Stimulated activated CD4-positive, alpha-beta T cell treated with anti-CD3 and anti-CD28 coated beads, Interleukin-1b, Interleukin-23, amount 100 ng/mL, for 1 hour (primary cell): ENCODE measurements around the gene EXOC6B.
"Not testable (repeated sequence)": the region's sequence is repeated elsewhere in the genome, so short reads cannot be mapped to it uniquely, and the experiment has no call there.

Source experiments
- DNase-seq, 2 donors: peaks; one replicate each; pipeline ENCODE4 v3.0.0-alpha.2; 2020; ENCODE audit warnings: low read depth in 2 of 2

The EXOC6B gene

DNA sequence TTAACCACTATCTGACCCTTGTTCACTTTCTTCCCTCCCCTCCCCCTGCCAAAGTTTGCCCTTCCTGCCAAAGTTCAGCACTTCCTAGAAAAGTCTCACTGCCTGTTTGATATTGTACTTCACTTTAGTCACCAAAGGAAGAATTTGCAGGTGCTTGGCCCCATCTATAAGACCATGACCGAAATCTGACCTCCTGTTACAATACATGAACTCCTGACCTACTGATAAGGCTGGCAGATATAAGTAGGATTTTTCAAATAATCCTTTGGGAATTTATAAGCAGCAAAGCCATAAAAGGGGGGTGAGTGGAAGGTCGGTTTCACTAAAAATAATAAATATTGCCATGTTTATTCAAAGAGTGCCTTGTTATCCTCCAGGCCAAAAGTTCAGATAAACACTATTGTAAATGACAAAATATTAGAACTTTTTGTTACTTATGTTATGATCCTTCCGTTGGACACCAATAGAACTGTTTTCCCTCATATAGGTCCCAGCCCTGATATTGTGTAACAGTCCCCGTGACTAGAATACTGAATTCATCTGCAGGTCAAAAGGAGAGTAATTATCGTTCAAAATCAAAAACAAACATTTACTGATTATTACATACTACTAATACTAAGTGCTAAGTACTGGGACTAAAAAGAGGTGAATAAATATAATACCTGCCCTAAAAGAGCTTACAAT lies 277.6 kb downstream of the EXOC6B start:
- DNase-seq = no peak

DNA sequence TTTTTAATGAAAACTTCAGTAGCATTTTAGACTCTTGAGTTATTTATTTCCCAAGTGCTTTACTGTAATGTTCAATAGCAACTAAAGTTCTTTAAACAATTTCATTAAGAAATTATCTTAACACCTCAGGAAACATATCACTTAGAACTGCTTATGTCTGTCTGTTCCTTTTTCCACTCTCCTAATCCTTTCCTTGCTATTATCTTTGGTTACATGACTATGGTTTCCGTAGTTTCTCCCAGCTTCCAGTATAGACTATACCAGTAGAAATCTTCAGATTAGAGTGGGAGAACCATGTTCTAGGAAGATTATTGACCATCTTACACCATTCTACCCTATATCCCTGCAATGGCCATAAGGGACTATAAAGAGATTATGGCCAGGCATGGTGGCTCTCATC lies 280.0 kb downstream of the EXOC6B start:
- no peak for DNase-seq

DNA sequence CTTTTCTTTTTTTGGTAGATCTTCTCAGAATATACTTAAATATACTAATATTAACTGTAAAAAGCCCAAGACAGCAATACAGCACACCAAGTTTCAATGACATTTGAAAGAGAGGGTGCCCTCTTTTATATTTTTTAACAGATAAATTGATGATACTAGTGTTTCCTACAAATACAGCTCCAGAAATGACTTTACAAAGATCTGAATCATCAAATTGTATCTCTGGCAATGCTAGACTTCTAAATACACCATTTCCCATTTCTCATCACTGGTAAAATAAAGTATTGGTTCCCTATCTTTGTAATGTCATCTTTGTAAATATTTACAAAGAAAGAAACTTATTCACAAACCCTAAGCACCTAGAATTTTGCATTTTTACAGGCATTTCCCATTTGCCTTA lies 281.3 kb downstream of the EXOC6B start:
- no peak for DNase-seq

DNA sequence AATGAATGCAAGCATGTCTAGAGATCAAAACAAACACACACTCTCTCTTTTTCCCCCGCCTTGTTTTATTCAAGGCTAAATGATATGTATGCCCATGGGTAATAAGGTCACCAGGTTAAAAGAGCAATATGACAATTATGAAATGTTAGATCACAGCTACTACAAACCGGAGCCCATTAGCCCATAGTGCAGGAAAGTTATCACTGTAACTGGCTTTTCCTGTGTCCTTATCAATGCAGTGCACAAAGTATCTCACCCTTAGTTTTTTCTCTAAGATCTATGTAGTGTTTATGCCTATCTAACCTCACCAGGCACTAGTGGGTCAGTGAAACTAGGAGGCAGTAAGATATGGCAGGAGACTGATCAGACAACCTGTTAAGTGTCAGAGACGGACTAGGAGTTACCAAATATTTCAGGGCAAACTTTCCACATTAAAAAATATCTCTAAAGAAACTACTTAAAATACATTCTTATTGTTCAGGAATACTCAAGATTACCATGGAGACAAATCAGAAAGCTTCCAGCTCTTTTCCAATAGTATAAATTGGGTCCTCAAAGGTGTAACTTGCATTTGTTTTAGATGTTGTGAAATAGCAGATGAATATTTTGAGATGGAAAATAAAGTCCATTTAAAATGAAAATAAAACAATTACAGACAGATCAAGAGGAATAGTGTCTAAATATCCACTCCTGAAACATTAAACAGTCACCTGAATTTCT lies 282.2 kb downstream of the EXOC6B start:
- DNase-seq = no peak

DNA sequence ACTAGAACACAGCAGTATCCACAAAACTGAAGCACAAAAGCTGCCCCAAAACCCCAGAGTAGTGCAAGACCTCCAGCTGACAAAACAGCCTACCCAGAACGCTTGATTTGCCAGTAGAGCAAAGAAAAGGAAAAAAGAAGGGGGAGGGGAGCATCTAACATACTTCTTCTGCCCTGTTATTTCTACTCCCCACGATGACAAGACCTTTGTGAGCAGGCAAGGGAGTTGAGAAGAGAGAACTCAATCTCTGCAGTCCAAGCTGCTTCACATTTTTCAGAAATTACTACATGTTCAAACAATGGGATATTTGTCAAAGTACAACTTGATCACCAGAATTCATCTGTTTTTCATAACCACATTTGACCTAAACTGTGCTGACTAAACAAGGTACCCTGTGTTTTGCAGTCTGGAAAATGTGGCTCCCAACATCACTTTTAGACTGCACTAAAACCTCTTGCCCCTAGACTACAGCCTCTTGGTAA lies 286.7 kb downstream of the EXOC6B start:
- no peak for DNase-seq

DNA sequence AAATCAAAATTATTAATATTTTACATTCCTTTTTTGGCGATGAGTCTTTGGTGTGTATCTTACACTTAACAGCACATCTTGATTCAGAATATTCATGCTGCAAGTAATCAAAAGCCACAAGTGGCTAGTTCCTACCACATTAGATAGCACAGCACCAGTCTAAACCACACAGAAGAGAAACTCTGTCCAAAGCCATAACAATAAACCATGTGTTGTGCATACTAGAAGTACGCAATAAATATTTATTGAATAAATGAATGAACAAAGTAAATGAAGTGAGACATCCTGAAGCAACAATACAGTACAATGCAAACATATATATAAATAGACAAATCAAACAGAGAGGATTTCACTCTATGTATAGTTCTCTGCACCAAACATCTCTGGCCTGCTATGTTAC lies 287.3 kb downstream of the EXOC6B start:
- no peak for DNase-seq

DNA sequence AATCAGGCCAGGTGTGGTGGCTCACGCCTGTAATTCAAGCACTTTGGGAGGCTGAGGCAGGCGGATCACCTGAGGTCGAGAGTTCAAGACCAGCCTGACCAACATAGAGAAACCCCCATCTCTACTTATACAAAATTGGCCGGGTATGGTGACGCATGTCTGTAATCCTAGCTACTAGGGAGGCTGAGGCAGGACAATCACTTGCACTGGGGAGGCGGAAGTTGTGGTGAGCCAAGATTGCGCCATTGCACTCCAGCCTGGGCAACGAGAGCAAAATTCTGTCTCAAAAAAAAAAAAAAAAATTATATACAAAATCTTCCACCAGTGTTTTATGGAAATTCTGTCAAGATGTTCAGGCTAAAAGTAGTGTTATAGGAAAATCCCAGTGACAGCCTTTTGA lies 290.2 kb downstream of the EXOC6B start:
- DNase-seq = not testable (repeated sequence)

DNA sequence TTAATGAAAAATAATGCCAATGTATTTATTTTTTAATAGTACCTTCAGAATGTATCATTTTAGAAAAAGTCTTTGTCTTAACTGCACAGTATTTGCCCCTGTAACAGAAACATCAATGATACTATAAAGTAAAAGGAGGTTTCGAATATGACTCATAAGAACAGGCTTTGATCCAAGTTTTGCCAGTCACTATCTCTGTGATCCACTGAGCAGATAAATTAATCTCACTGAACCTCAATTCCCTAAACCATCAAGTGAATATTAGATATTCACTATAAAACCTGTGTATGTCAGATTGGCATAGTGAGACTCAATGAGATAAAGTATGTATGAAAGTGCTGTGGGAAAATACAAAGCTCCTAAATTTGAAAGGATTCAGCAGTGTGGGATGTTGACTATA lies 292.1 kb downstream of the EXOC6B start:
- DNase-seq = no peak

DNA sequence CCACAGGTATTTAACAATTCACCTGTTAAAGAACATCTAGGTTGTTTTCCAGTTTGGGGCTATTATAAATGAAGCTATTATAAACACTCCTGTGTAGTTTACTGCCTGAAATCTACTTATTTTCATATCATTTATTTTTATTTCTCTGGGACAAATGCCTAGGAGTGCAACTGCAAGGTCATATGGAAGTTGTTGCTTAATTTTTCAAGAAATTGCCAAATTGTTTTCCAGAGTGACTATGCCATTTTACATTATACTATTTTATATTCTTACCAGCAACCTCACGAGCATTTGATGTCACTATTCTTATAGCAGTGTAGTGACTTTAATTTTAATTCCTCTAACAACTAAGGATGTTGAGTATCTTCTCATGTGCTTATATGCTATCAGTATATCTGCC lies 298.4 kb downstream of the EXOC6B start:
- no peak for DNase-seq

DNA sequence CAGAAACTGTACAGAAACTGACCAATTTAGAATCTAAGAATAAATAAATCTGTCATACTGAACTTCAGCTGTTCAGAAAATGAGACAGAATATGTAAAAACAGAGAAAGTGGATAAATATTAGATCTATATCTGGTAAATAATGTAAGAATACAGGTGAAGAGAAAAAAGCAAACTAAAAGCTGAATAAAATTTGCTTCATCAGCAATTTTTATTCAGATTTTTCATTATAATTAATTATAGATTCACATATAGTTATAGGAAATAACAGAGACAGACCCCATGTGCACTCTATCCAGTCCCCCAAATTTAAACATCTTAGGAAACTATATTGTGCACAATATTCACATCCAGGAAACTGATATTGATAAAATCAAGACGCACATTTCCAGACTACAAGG lies 299.2 kb downstream of the EXOC6B start:
- DNase-seq = no peak

DNA sequence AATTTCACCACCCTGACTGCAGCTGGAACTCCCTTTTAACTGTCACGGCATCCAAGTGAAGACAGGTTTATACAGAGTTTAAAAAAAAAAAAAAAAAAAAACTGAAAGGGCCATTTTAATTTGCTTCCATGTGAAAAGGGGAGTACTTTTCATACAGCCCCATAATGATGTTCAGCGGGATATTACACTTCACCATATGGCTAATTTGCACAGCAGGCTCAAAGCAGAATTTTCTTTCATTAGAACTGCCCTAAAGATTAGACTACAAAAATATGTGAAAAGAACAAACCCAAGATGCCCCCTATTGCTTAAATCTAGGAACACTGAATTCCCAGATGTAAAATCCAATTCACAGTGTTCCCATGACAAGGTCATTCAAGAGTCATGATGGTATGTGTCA lies 301.8 kb downstream of the EXOC6B start:
- no peak for DNase-seq

DNA sequence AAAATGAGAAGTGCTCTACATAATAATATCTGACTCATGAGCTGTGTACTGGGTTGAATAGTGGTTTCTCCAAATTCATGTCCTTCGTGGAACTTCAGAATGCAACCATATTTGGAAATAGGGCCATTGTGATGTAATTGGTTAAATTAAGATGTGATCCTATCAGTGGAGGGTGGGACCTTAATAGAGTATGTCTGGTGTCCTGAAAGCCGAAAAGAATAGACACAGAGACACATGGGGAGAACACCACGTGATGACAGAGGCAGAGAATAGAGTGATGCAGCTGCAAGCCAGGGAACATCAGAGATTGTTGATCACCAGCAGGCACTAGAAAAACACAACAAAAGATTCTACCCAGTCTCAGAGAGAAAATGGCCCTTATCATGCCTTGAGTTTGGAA lies 310.1 kb downstream of the EXOC6B start:
- DNase-seq = no peak

DNA sequence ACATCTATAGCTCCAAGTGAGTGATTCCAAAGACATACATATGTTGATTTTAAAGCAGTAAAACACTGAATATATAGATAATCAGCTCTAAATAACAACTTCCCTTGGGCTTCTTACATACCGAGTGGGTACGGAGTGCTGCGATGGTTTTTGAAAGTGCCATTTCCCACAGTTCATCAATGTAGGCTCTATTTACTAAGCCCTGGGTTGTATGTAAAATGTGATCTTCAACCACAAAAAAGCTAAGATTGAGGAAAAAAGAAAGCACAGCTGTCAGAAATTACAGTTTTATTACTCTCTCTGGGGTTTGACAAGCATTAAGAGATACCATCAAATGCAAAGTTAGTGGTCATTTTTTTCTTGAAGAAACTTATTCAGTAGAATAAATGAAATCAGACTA lies 312.8 kb downstream of the EXOC6B start:
- no peak for DNase-seq

DNA sequence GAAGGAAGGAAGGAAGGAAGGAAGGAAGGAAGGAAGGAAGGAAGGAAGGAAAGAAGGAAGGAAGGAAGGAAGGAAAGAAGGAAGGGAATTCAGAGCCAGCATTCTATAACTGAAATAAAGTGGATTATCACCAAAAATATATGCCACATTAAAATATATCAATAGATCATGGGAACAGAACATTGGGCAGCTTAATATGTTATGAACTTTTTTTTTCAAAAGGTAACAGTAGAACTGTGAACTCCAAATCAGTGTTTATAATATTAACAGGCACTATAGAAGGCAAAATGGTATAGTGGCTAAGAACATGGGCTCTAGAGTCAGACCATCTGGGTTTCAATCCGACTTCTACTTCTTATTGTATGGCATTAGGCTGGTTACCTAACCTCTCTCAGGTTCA lies 313.5 kb downstream of the EXOC6B start:
- DNase-seq = no peak

DNA sequence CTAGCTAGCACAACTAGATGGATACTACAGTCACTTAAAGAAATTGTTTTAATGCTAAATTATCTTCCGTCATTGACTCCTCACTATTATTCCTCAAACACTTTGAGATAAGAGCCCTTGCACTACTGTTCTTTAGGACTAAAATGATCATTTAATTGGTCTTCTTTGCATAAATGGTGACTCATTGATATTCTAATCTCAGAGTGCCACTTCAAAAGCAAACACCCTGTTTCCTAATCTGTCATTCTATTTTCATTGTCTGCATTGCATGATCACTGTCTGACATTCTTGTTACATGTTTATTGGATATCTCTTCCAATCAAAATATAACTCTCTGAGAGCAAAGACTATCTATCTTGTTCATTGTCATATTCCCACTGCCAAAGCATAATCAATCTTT lies 313.9 kb downstream of the EXOC6B start:
- no peak for DNase-seq

DNA sequence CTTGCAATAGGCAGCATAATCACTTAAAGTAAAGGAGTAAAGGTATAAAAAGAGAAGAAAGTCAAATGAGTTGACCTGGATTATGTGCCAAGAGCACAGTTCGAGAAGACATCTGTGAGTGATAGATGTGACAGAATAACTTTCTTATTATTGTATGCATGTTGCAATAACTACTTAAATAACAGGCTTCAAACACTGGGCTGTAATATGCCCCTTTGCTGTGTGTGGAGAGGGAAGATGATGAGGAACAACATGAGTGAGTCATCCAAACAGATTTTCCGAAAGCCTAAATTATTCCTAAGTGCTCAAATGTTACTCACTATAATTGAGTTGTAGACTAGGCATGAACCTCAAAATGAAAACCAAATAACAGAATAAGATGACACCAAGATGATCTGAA lies 328.1 kb downstream of the EXOC6B start:
- no peak for DNase-seq

DNA sequence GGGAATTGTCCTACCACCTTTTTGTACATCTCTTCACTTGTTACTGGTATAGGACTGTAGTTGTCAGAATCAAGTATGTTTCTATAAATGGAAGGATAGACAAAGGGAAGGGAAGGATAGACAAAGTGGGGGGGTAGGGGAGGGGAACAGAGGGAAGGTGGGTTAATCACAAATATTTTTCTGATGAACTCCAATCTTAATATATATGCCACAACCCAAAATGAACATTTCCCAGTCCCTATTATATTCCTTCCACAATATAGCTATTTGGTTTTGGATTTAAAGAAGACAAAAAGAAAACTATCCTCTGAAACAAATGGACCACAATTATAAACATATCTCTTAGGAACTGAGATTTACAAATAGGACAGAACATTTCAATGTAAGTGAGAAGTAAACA lies 329.4 kb downstream of the EXOC6B start:
- no peak for DNase-seq

DNA sequence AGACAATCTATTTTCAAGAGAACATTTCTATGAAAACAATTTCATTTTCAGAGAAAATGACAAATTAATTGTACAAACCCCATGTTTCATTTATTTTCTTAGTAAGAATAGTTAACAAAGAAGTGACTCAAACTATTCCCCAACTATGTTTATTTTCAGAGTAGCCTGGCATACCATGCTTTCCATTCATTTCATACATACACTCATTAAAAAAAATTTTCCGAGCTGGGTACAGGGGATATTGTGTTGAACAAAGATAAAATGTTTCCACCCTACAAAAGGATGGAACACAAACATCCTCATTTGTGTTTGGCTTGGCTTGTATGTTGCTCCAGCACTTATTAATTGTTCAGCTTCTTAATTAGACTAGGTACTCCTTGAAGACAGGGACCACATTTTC lies 331.4 kb downstream of the EXOC6B start:
- DNase-seq = no peak

DNA sequence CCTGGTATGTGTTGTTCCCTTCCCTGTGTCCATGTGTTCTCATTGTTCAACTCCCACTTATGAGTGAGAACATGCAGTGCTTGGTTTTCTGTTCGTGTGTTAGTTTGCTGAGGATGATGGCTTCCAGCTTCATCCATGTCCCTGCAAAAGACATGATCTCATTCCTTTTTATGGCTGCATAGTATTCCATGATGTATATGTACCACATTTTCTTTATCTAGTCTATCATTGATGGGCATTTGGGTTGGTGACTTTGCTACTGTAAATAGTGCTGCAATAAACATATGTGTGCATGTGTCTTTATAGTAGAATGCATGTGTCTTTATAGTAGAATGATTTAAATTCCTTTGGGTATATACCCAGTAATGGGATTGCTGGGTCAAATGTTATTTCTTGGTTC lies 341.2 kb downstream of the EXOC6B start:
- not testable (repeated sequence) for DNase-seq

DNA sequence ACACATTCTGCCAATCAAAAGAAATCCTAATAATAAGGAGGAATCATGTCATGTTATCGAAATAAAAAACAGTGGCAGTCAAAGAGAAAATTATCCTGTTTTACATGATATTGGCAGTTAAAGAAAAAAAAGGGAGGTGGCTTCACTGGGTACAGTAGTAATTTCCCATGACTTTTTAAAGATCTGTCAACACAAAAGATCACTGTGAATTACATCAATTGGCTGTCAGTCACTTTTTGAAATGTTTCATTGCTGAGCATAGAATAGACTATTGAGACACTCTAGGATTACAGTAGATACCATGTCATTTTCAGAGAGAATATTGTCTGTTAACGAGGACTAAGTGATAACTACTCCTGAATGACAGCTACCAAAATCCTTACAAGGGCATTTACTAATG lies 342.5 kb downstream of the EXOC6B start:
- no peak for DNase-seq

DNA sequence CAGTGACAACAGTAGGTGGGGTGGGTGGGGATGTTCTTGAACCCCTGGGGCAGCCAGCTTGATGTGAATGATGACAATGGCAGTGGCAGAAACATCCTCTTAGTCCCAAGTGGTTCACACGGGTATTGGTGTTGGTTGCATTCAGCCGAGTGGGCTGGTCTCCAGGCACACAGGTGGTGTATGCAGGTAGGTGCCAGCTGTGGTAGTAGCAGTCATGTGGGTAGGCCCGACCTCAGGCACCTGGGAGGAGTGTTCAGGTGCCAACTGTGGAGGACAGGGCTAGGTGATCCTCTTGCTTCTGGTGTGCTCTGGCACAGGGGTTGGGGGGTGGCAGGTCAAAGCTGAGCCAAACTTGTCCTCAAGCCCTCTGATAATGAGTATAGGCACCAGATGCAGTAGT lies 350.6 kb downstream of the EXOC6B start:
- DNase-seq = no peak

DNA sequence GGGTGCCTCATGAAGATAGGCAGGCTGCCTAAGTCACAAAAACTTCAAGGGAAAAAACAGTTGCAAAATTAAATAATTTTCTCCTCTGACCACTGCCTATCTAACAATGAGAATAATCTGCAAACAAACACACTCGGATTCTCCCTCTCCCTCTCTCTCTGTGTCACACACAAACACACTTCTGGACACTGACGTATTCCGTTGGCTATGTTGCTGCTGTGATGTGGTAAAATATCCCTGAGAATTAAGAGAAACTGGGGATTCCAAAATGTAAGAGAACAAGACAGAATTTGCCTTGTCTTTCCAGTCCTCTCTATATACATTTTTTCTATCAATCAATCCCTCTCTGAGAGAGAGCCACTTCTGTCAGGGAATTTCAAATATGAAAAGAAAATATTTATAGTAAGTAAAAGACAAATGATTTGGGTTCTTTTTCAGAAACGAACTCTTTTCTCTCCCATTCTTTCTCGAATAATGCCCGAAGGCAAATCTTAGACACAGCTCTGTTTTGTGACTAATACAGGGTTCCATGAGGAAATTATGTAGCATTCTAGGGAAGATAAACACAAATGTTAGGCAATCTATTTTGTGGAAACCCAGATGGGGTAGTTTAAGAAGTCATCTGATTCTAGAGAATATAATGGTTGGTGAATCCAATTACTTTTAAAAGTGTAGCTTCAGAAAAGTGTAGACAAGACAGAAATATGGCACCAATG lies 367.9 kb downstream of the EXOC6B start:
- no peak for DNase-seq

DNA sequence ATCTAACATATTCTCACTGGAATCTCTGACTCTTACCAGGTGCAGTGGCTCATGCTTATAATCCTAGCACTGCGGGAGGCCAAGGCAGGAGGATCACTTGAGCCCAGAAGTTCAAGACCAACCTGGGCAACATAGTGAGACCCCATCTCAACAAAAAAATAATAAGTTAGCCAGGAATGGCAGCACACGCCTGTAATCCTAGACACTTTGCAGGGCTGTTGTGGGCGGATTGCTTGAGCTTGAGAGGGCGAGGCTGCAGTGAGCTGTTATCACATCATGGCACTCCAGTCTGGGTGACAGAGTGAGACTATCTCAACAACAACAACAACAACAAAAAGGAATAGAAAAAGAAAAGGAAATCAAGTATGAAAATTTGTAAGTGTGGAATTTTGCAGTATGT lies 371.6 kb downstream of the EXOC6B start:
- no peak for DNase-seq
